ENCODE measurements around the gene CDSN.

DNA sequence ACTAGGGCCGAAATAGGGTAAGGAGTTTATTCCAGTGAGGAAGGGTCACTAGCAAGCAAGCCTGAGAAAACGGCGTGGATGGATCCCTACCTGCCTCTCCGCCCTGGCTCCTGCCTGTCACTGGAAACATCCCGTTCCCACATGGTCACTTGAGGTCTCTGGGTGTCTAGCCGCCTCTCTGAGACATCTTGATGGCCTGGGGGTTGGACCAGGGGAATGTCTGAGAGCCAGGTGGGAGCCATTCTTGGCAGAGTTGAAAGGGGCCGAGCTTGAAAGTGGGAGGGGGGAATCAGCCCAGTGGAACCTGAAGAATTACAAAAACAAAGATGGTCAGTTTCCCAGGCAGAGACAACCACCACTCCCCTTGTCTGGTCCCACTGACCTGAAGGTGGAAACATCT lies 36.4 kb upstream of the CDSN start:
- TF ChIP-seq EZH2 (IDR thresholded peaks at IDR 0.05) = no peak
- TF ChIP-seq, protein P1, sequence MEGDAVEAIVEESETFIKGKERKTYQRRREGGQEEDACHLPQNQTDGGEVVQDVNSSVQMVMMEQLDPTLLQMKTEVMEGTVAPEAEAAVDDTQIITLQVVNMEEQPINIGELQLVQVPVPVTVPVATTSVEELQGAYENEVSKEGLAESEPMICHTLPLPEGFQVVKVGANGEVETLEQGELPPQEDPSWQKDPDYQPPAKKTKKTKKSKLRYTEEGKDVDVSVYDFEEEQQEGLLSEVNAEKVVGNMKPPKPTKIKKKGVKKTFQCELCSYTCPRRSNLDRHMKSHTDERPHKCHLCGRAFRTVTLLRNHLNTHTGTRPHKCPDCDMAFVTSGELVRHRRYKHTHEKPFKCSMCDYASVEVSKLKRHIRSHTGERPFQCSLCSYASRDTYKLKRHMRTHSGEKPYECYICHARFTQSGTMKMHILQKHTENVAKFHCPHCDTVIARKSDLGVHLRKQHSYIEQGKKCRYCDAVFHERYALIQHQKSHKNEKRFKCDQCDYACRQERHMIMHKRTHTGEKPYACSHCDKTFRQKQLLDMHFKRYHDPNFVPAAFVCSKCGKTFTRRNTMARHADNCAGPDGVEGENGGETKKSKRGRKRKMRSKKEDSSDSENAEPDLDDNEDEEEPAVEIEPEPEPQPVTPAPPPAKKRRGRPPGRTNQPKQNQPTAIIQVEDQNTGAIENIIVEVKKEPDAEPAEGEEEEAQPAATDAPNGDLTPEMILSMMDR (IDR thresholded peaks at IDR 0.05 in 2 of 3, conservative IDR thresholded peaks at IDR 0.05 in 1 of 3; ENCODE audit: borderline replicate concordance in 1 of 3, insufficient read depth in 1 of 3, low read depth in 2 of 3, low read length in 2 of 3) = no peak
- TF ChIP-seq JUND (IDR thresholded peaks at IDR 0.05) = no peak
- no peak for TF ChIP-seq SP1 (IDR thresholded peaks at IDR 0.05; ENCODE audit: low read depth)
- no peak for TF ChIP-seq RAD21 (IDR thresholded peaks at IDR 0.05; ENCODE audit: low read depth)
- TF ChIP-seq POLR2A (IDR thresholded peaks at IDR 0.05; ENCODE audit: borderline replicate concordance, extremely low read depth, insufficient read depth, insufficient read length) = no peak
- TF ChIP-seq EGR1 (IDR thresholded peaks at IDR 0.05; ENCODE audit: low read depth) = no peak
- no peak for TF ChIP-seq POLR2AphosphoS5 (IDR thresholded peaks at IDR 0.05; ENCODE audit: low read depth, low read length)
